ENCODE measurements around the gene SAP25.

- no peak for TF ChIP-seq CTCF (IDR thresholded peaks at IDR 0.05; ENCODE audit: insufficient read depth, low read depth, low read length)
- TF ChIP-seq EZH2 (IDR thresholded peaks at IDR 0.05; ENCODE audit: insufficient read depth, low read length): no peak
Observed at GRCh38 chr7:100576384-100576993, 2.8 kb upstream of the SAP25 start.

Measured in astrocyte (in vitro differentiated cells and primary cell).